Kidney (tissue), 14 donors: ENCODE measurements around the gene ANKS1B. TPM values are rescaled to one million over a fixed set of nuclear protein-coding genes. Genes with fewer than 3 reads are reported as not detected.

Source experiments
- DNase-seq, 5 donors: peaks; one replicate each; pipeline ENCODE4 v3.0.0-alpha.2; 2013 to 2020
- FAIRE-seq: peaks from 2 replicates; lab custom pipeline; 2012; peaks lifted over from hg19 to GRCh38; lab: Jason Lieb, UNC
- H3K27ac ChIP-seq, 2 donors: one replicate each; pipeline ENCODE4 v1.7.0; 2013; ENCODE audit warnings: low read depth in 2 of 2, low read length in 2 of 2, inconsistent platforms in 1 of 2
- H3K27me3 ChIP-seq: one replicate; pipeline ENCODE4 v1.7.1; 2013; ENCODE audit warnings: low read length, inconsistent platforms; ENCODE audit not compliant: control insufficient read depth, insufficient read depth
- H3K36me3 ChIP-seq, 3 donors: one replicate each; pipeline versions ENCODE4 v1.7.0 to v1.7.1; 2013; ENCODE audit warnings: low read length in 3 of 3, control low read depth in 1 of 3, inconsistent platforms in 1 of 3; ENCODE audit not compliant: insufficient read depth in 3 of 3, control insufficient read depth in 2 of 3
- H3K4me1 ChIP-seq, 3 donors: one replicate each; pipeline versions ENCODE4 v1.7.0 to v1.7.1; 2013; ENCODE audit warnings: low read length in 3 of 3, inconsistent platforms in 1 of 3, low read depth in 1 of 3; ENCODE audit not compliant: control insufficient read depth in 2 of 3, insufficient read depth in 2 of 3
- H3K4me3 ChIP-seq, 3 donors: one replicate each; pipeline versions ENCODE4 v1.7.0 to v1.8.1; 2013; ENCODE audit warnings: low read length in 3 of 3, control low read depth in 1 of 3, inconsistent platforms in 1 of 3
- H3K9ac ChIP-seq, 3 donors: one replicate each; pipeline versions ENCODE4 v1.7.0 to v1.7.1; 2013; ENCODE audit warnings: low read length in 3 of 3, control low read depth in 1 of 3, inconsistent platforms in 1 of 3
- H3K9me3 ChIP-seq, 3 donors: one replicate each; pipeline versions ENCODE4 v1.7.0 to v1.7.1; 2013; ENCODE audit warnings: low read length in 3 of 3, control low read depth in 1 of 3, inconsistent platforms in 1 of 3; ENCODE audit not compliant: control insufficient read depth in 2 of 3, insufficient read depth in 1 of 3
- CTCF ChIP-seq: IDR thresholded peaks from 3 replicates; pipeline ENCODE4 v1.5.1; 2012; ENCODE audit warnings: mild to moderate bottlenecking, moderate library complexity, borderline replicate concordance; ENCODE audit not compliant: insufficient read depth; ENCODE audit errors: extremely low read depth
- intact Hi-C: fragments of 100-400 bp; cut with DNase I; formaldehyde crosslinking; loops from one replicate; pipeline ENCODE4 v1.11.1; 2022
- polyA plus RNA-seq: library from polyadenylated mRNA; stranded (reverse); fragments of 350-450 nt; fragmentation: Illumina TruSeq; extraction: RNeasy Lipid Tissue Mini Kit (QIAGEN cat#74804); gene quantifications from one replicate; pipeline ENCODE4 v1.2.3, GENCODE V29; 2014; ENCODE audit warnings: low read depth, low replicate concordance; ENCODE audit not compliant: insufficient read depth
- total RNA-seq: library from RNA; stranded (reverse); fragmentation: NEBNext Ultra II Directional; extraction: Animal tissue kit (Norgen Biotek cat#: 25700); gene quantifications from one replicate; pipeline ENCODE4 v1.2.1, GENCODE V29; 2021
- donor health status: control.
- donor health status: control.
- donor health status: control.
- donor health status: control.
- donor health status: control.
- donor health status: DM: yes; HTN: yes; CAD: no.
- donor health status: Normal renal cell carcinoma (clear cell type).

The ANKS1B gene
- total and polyA plus RNA-seq, 2 donors from 2014 or later, result 1.7 to 5.8 TPM

- Histone ChIP-seq H3K36me3 (no peaks in the 10 kb centered on the region), H3K27me3 (no peaks in the 10 kb centered on the region), H3K4me3 (no peak overlapping the region), H3K27ac (no peak overlapping the region), H3K9ac (no peak overlapping the region), H3K4me1 (no peaks in the 10 kb centered on the region), H3K9me3 (no peaks in the 10 kb centered on the region)
- intact Hi-C loops, result no loop called here
- FAIRE-seq, result no peak
- no peak for TF ChIP-seq CTCF
- peak in 1 of 5 donors; percentile 6 for DNase-seq
Observed at GRCh38 chr12:99284161-99284560, 700.6 kb downstream of the ANKS1B start.

GRCh38 chr12:99282624-99283023, 702.1 kb downstream of the ANKS1B start:
- Histone ChIP-seq H3K9ac (no peak overlapping the region), H3K4me1 (no peaks in the 10 kb centered on the region), H3K4me3 (no peak overlapping the region), H3K36me3 (no peaks in the 10 kb centered on the region), H3K27ac (no peak overlapping the region), H3K27me3 (no peaks in the 10 kb centered on the region), H3K9me3 (no peaks in the 10 kb centered on the region)
- intact Hi-C loops, result no loop called here
- no peak for TF ChIP-seq CTCF
- FAIRE-seq (no peak), DNase-seq (no peak)

GRCh38 chr12:99282086-99282485, 702.6 kb downstream of the ANKS1B start:
- Histone ChIP-seq H3K4me3 (no peak overlapping the region), H3K27me3 (no peaks in the 10 kb centered on the region), H3K27ac (no peak overlapping the region), H3K9ac (no peak overlapping the region), H3K4me1 (no peaks in the 10 kb centered on the region), H3K36me3 (no peaks in the 10 kb centered on the region), H3K9me3 (no peaks in the 10 kb centered on the region)
- intact Hi-C loops, result no loop called here
- no peak for FAIRE-seq
- DNase-seq, result peak in 1 of 5 donors; percentile 11
- TF ChIP-seq CTCF, result no peak

GRCh38 chr12:99281277-99281676, 703.5 kb downstream of the ANKS1B start:
- Histone ChIP-seq H3K4me3 (no peak overlapping the region), H3K9ac (no peak overlapping the region), H3K27me3 (no peaks in the 10 kb centered on the region), H3K4me1 (no peaks in the 10 kb centered on the region), H3K36me3 (no peaks in the 10 kb centered on the region), H3K27ac (no peak overlapping the region), H3K9me3 (no peaks in the 10 kb centered on the region)
- intact Hi-C loops, result no loop called here
- DNase-seq (no peak), FAIRE-seq (no peak)
- TF ChIP-seq CTCF, result no peak
